SK-N-SH (cell line): ENCODE results near the gene AHNAK2. TPM values are rescaled to one million over a fixed set of nuclear protein-coding genes. Genes with fewer than 3 reads are reported as not detected.

Experiments
- CTCF ChIA-PET: fragments of 300-600, 350-600 bp; formaldehyde crosslinking; extraction: SDS; loops from one replicate; lab custom pipeline; 2021; lab: Yijun Ruan, JAX
- POLR2A ChIA-PET: fragments of 350-600 bp; sonication (Branson Sonifier 250); formaldehyde crosslinking; extraction: SDS; loops from one replicate; lab custom pipeline; 2020; ENCODE audit warnings: antibody characterized with exemption, inconsistent platforms; lab: Yijun Ruan, JAX
- DNase-seq: peaks from one replicate; pipeline ENCODE4 v3.0.0; 2012
- H2AFZ ChIP-seq: fragments of 200-600 bp; sonication (generic); 2 replicates; pipeline ENCODE4 v1.8.1; 2016; ENCODE audit warnings: antibody characterized with exemption, mild to moderate bottlenecking, low read depth
- H3F3A ChIP-seq: fragments of 200-600 bp; sonication (generic); replicated peaks from 2 replicates; pipeline ENCODE3; 2016; ENCODE audit warnings: antibody characterized with exemption, mild to moderate bottlenecking; ENCODE audit not compliant: insufficient read depth
- H3K27ac ChIP-seq, 2 experiments: fragments of 200-500 bp in 1 of 2; fragments of 200-600 bp in 1 of 2; sonication (Bioruptor generic) in 1 of 2; sonication (generic), shearing (Covaris generic) in 1 of 2; 2 replicates each; pipeline versions ENCODE4 v1.5.1 to v1.6.1; 2014 to 2016; ENCODE audit warnings: low read depth in 2 of 2, inconsistent platforms in 1 of 2, low read length in 1 of 2, mild to moderate bottlenecking in 1 of 2, mixed read lengths in 1 of 2
- H3K27me3 ChIP-seq: fragments of 200-600 bp; sonication (generic), shearing (Covaris generic); 2 replicates; pipeline ENCODE4 v1.6.1; 2016; ENCODE audit warnings: mixed run types; ENCODE audit not compliant: insufficient read depth
- H3K36me3 ChIP-seq, 2 experiments: fragments of 200-500 bp in 1 of 2; fragments of 200-600 bp in 1 of 2; sonication (Bioruptor generic) in 1 of 2; sonication (generic) in 1 of 2; replicated peaks in 1 of 2; 2 replicates each; pipeline versions ENCODE3 to v1.5.1; 2014 to 2016; ENCODE audit warnings: low read length in 1 of 2, mild to moderate bottlenecking in 1 of 2; ENCODE audit not compliant: insufficient read depth in 2 of 2, control insufficient read depth in 1 of 2
- H3K4me1 ChIP-seq, 2 experiments: fragments of 200-500 bp in 1 of 2; fragments of 200-600 bp in 1 of 2; sonication (Bioruptor generic) in 1 of 2; sonication (generic), shearing (Covaris generic) in 1 of 2; 2 replicates each; pipeline versions ENCODE4 v1.5.1 to v1.6.1; 2014 to 2016; ENCODE audit warnings: low read depth in 1 of 2, low read length in 1 of 2, mixed run types in 1 of 2; ENCODE audit not compliant: insufficient read depth in 2 of 2, control insufficient read depth in 1 of 2
- H3K4me2 ChIP-seq: fragments of 200-600 bp; sonication (generic), shearing (Covaris generic); 2 replicates; pipeline ENCODE4 v1.6.1; 2017; ENCODE audit warnings: mixed run types
- H3K4me3 ChIP-seq, 2 experiments: fragments of 200-500 bp in 1 of 2; fragments of 200-600 bp in 1 of 2; sonication (Bioruptor generic) in 1 of 2; sonication (generic), shearing (Covaris generic) in 1 of 2; 2 replicates each; pipeline versions ENCODE4 v1.5.1 to v1.8.1; 2014 to 2016; ENCODE audit warnings: low read depth in 2 of 2, inconsistent platforms in 1 of 2, low read length in 1 of 2, mild to moderate bottlenecking in 1 of 2, mixed read lengths in 1 of 2, moderate library complexity in 1 of 2
- H3K79me2 ChIP-seq: fragments of 200-600 bp; sonication (generic); 2 replicates; pipeline ENCODE4 v1.8.1; 2017; ENCODE audit warnings: mild to moderate bottlenecking; ENCODE audit not compliant: insufficient read depth
- H3K9ac ChIP-seq: fragments of 200-600 bp; sonication (generic); 2 replicates; pipeline ENCODE4 v1.6.1; 2017; ENCODE audit warnings: mixed run types
- H3K9me2 ChIP-seq: fragments of 200-600 bp; sonication (generic); 2 replicates; pipeline ENCODE4 v1.6.1; 2017; ENCODE audit warnings: mixed run types
- H3K9me3 ChIP-seq: fragments of 200-600 bp; sonication (generic); 2 replicates; pipeline ENCODE4 v1.6.1; 2017; ENCODE audit warnings: mixed run types, mild to moderate bottlenecking, moderate library complexity
- H4K20me1 ChIP-seq: fragments of 200-600 bp; sonication (generic); 2 replicates; pipeline ENCODE4 v1.6.1; 2017; ENCODE audit warnings: mild to moderate bottlenecking, mixed run types; ENCODE audit not compliant: insufficient read depth
- CTCF ChIP-seq: fragments of 200-600 bp; sonication (generic); IDR thresholded peaks from 2 replicates; pipeline ENCODE4 v1.6.1; 2017; ENCODE audit warnings: antibody characterized with exemption, mild to moderate bottlenecking, moderate library complexity
- FOSL2 ChIP-seq: IDR thresholded peaks from 2 replicates; pipeline ENCODE4 v1.4.0; 2012; ENCODE audit warnings: low read depth, mild to moderate bottlenecking, moderate library complexity, borderline replicate concordance
- GABPA ChIP-seq: IDR thresholded peaks from 2 replicates; pipeline ENCODE4 v1.4.0; 2012; ENCODE audit warnings: low read depth, mild to moderate bottlenecking
- JUND ChIP-seq: IDR thresholded peaks from 2 replicates; pipeline ENCODE4 v1.4.0; 2012
- NRF1 ChIP-seq: IDR thresholded peaks from 2 replicates; pipeline ENCODE4 v1.6.1; 2012; ENCODE audit warnings: low read depth, mild to moderate bottlenecking, low read length
- RCOR1 ChIP-seq: fragments of 150-350 bp; IDR thresholded peaks from 2 replicates; pipeline ENCODE4 v1.6.1; 2017; ENCODE audit warnings: antibody characterized with exemption, low read length
- TAF1 ChIP-seq: IDR thresholded peaks from 2 replicates; pipeline ENCODE4 v1.6.1; 2012; ENCODE audit warnings: low read depth, mild to moderate bottlenecking, low read length, moderate library complexity, borderline replicate concordance
- TEAD4 ChIP-seq: IDR thresholded peaks from 2 replicates; pipeline ENCODE4 v1.4.0; 2012; ENCODE audit warnings: mild to moderate bottlenecking, borderline replicate concordance; ENCODE audit not compliant: insufficient read depth
- WGBS: methylation state at CpG from one replicate; pipeline ENCODE4 v1.1.6; 2017; ENCODE audit warnings: low lambda C conversion rate; 5-methylcytosine and 5-hydroxymethylcytosine counted together
- polyA plus RNA-seq, 3 experiments: library from polyadenylated mRNA; depleted of rRNA; stranded (reverse); fragments of >200 nt; gene quantifications; 2 replicates each; pipeline ENCODE4 v1.2.3, GENCODE V29; 2012
- TF ChIP-seq, protein P1 (sequence below): fragments of 150-350 bp; IDR thresholded peaks from 2 replicates; pipeline ENCODE4 v1.6.1; 2016; ENCODE audit warnings: mild to moderate bottlenecking, low read depth, low read length

The AHNAK2 gene
- polyA plus RNA-seq, 1 of the 3 experiments (the other 2 are of a cell fraction): 33.5 TPM

- CTCF ChIA-PET: interaction anchor here (1.0 to 10.9 kb wide), 8 partner anchors 17 to 194 kb away, joined by 3 to 138 read pairs (median 8); no protein-coding TSS in a partner anchor
Measured at GRCh38 chr14:105019861-105020814, 42.0 kb upstream of the AHNAK2 start.

GRCh38 chr14:105018414-105018813 is 40.2 kb upstream of the AHNAK2 start:
- POLR2A ChIA-PET: no interaction called here
- DNase-seq: no peak

More at GRCh38 chr14:105019861-105020814, 42.0 kb upstream of the AHNAK2 start:
- Histone ChIP-seq H3K36me3 (peaks cover 0 to 3% of the 10 kb centered on the region in 2 experiments), H3F3A (peaks cover 33% of the 10 kb centered on the region), H3K4me2 (peak overlapping the region; percentile 84), H3K4me1 (peaks cover 24 to 44% of the 10 kb centered on the region in 2 experiments; a peak in 2 of 4 replicates), H3K79me2 (peaks cover 73% of the 10 kb centered on the region), H3K27me3 (no peaks in the 10 kb centered on the region), H3K9me2 (no peaks in the 10 kb centered on the region), H3K9me3 (no peaks in the 10 kb centered on the region), H3K4me3 (peak overlapping the region; percentile 73 to 75), H4K20me1 (peaks cover 44% of the 10 kb centered on the region), H3K27ac (peak overlapping the region; percentile 53 to 73), H3K9ac (peak overlapping the region; percentile 82)
- POLR2A ChIA-PET: interaction anchor here (0.6 to 1.0 kb wide), 3 partner anchors 10 to 87 kb away, joined by 3 to 8 read pairs (median 4); no protein-coding TSS in a partner anchor
- 1% methylated on average over 32 of the region's 75 CpGs for WGBS
- TF ChIP-seq GABPA: no peak
- 0 out of 2 replicates have a peak, but pooled peaks have one; percentile 18 for TF ChIP-seq TAF1
- TF ChIP-seq, all 33 proteins: peak for 1
- H2AFZ ChIP-seq: no peak overlapping the region; the same call in 1 of the 2 replicates
- DNase-seq: no peak

More at GRCh38 chr14:105018414-105018813, 40.2 kb upstream of the AHNAK2 start:
- no peak for TF ChIP-seq TEAD4
- TF ChIP-seq CTCF: no peak
- TF ChIP-seq FOSL2: no peak
- no peak for TF ChIP-seq JUND
- TF ChIP-seq RCOR1: no peak
- TF ChIP-seq, protein P1, sequence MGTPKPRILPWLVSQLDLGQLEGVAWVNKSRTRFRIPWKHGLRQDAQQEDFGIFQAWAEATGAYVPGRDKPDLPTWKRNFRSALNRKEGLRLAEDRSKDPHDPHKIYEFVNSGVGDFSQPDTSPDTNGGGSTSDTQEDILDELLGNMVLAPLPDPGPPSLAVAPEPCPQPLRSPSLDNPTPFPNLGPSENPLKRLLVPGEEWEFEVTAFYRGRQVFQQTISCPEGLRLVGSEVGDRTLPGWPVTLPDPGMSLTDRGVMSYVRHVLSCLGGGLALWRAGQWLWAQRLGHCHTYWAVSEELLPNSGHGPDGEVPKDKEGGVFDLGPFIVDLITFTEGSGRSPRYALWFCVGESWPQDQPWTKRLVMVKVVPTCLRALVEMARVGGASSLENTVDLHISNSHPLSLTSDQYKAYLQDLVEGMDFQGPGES: no peak
- TF ChIP-seq NRF1: no peak
- peaks cover 39 to 53% of the 10 kb centered on the region in 2 experiments for H3K4me1 ChIP-seq
- no peak overlapping the region for H2AFZ ChIP-seq
- peak overlapping the region; percentile 82; the same call in 1 of the 2 replicates for H3K9ac ChIP-seq
- H3K9me3 ChIP-seq: no peaks in the 10 kb centered on the region
- no peaks in the 10 kb centered on the region for H3K9me2 ChIP-seq
- H3K79me2 ChIP-seq: peaks cover 90% of the 10 kb centered on the region
- peaks cover 25% of the 10 kb centered on the region for H3F3A ChIP-seq
- peak overlapping the region; percentile 84 for H3K4me2 ChIP-seq
- CTCF ChIA-PET: interaction anchor here (1.0 to 10.9 kb wide), 8 partner anchors 10 to 250 kb away, joined by 3 to 138 read pairs (median 6); no protein-coding TSS in a partner anchor
- H3K36me3 ChIP-seq: peaks cover 0 to 3% of the 10 kb centered on the region in 2 experiments
- H3K4me3 ChIP-seq: peak overlapping the region in 1 of 2 experiments; percentile 73; a peak in 2 of 4 replicates
- peaks cover 61% of the 10 kb centered on the region for H4K20me1 ChIP-seq
- WGBS: 81% methylated on average over 4 of the region's 4 CpGs
- no peaks in the 10 kb centered on the region for H3K27me3 ChIP-seq
- H3K27ac ChIP-seq: no peak overlapping the region
